Right lobe of liver (tissue), 6 donors: ENCODE data around the gene OR10G3. TPM values are rescaled to one million over a fixed set of nuclear protein-coding genes. Genes with fewer than 3 reads are reported as not detected.

Source experiments
- ATAC-seq, 4 donors: fragments of 200-7000 bp; cut with Tn5 transposase; one replicate each; pipeline ENCODE4 v1.9.1; 2020; ENCODE audit warnings: mild to moderate bottlenecking in 4 of 4, moderate library complexity in 4 of 4
- DNase-seq, 3 donors: peaks; one replicate each; pipeline ENCODE4 v3.0.0-alpha.2; 2020
- H3K27ac ChIP-seq, 3 donors: fragments of 200-600 bp; one replicate each; pipeline ENCODE4 v1.8.0; 2022
- H3K27me3 ChIP-seq, 2 donors: fragments of 200-600 bp; one replicate each; pipeline ENCODE4 v1.8.0; 2022
- H3K36me3 ChIP-seq, 4 donors: fragments of 200-600 bp; sonication (generic) in 1 of 4; one replicate each; pipeline versions ENCODE4 v1.5.1 to v1.8.0; 2017 to 2022; ENCODE audit warnings: control low read depth in 1 of 4
- H3K4me1 ChIP-seq, 4 donors: fragments of 200-600 bp; sonication (generic) in 1 of 4; one replicate each; pipeline versions ENCODE4 v1.5.1 to v1.8.0; 2017 to 2022; ENCODE audit warnings: control low read depth in 1 of 4
- H3K4me3 ChIP-seq, 3 donors: fragments of 200-600 bp; one replicate each; pipeline ENCODE4 v1.8.0; 2022
- H3K9me3 ChIP-seq, 4 donors: fragments of 200-600 bp; sonication (generic) in 1 of 4; one replicate each; pipeline versions ENCODE4 v1.5.1 to v1.8.0; 2017 to 2022; ENCODE audit warnings: control low read depth in 1 of 4
- POLR2A ChIP-seq: fragments of 450-650 bp; IDR thresholded peaks from one replicate; pipeline ENCODE4 v1.6.1; 2017; ENCODE audit warnings: antibody characterized with exemption, mild to moderate bottlenecking
- WGBS: methylation state at CpG from one replicate; pipeline ENCODE4 v1.1.6; 2018; ENCODE audit warnings: low coverage, low lambda C conversion rate; ENCODE audit not compliant: insufficient coverage; ENCODE audit errors: missing lambda C conversion rate; 5-methylcytosine and 5-hydroxymethylcytosine counted together
- intact Hi-C, 2 donors: fragments of 100-400 bp; cut with DNase I; formaldehyde crosslinking; loops; one replicate each; pipeline versions ENCODE4 v1.11.2 to v1.14.1; 2022
- total RNA-seq, 6 experiments: library from RNA; depleted of rRNA in 2 of 6; stranded (reverse); fragments of >200 nt in 2 of 6; fragmentation: NEBNext Ultra II Directional in 3 of 6; extraction: Animal tissue kit (Norgen Biotek cat#: 25700) in 3 of 6; gene quantifications; one replicate each; pipeline versions ENCODE4 v1.1.0 to v1.2.4, GENCODE V29; 2016 to 2023
- TF ChIP-seq, protein P1 (sequence below), 4 donors: fragments of 200-600 bp in 3 of 4; fragments of 450-650 bp in 1 of 4; IDR thresholded peaks; one replicate each; pipeline versions ENCODE4 v1.5.1 to v1.8.0; 2016 to 2022; ENCODE audit warnings: antibody characterized with exemption in 4 of 4, mild to moderate bottlenecking in 2 of 4
- donor health status: DM: no; HTN: yes; CAD: no.
- donor health status: DM: no; HTN: no; CAD: no.
- donor health status: DM: no; HTN: no; CAD: no.
- donor health status: DM: no; HTN: yes; CAD: no.
- donor health status: DM: no; HTN: yes; CAD: no.

Gene OR10G3
- total RNA-seq, 6 experiments from 2014 or later = not detected

DNA sequence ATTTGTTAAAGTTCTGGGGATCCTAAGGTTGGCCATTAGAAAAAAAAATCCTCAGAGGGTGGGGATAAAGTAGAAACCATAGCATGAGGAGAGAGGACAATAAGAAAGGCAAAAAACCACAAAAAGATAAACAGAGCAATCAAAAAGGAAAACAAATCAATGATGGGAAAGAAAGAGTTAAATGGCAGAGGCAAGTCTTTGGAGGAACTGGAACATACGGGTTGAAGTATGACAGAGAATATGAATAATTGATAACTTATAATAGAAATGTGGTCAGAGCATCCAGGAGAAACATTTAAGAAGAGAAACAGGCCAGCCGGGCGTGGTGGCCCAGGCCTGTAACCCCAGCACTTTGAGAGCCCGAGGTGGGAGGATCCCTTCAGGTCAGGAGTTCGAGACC lies 35.9 kb downstream of the OR10G3 start:
- intact Hi-C loops = no loop called here
- Histone ChIP-seq H3K27me3 (no peaks in the 10 kb centered on the region), H3K27ac (no peak overlapping the region), H3K9me3 (no peaks in the 10 kb centered on the region), H3K4me1 (no peaks in the 10 kb centered on the region), H3K36me3 (no peaks in the 10 kb centered on the region), H3K4me3 (no peak overlapping the region)
- TF ChIP-seq POLR2A = no peak
- TF ChIP-seq, protein P1, sequence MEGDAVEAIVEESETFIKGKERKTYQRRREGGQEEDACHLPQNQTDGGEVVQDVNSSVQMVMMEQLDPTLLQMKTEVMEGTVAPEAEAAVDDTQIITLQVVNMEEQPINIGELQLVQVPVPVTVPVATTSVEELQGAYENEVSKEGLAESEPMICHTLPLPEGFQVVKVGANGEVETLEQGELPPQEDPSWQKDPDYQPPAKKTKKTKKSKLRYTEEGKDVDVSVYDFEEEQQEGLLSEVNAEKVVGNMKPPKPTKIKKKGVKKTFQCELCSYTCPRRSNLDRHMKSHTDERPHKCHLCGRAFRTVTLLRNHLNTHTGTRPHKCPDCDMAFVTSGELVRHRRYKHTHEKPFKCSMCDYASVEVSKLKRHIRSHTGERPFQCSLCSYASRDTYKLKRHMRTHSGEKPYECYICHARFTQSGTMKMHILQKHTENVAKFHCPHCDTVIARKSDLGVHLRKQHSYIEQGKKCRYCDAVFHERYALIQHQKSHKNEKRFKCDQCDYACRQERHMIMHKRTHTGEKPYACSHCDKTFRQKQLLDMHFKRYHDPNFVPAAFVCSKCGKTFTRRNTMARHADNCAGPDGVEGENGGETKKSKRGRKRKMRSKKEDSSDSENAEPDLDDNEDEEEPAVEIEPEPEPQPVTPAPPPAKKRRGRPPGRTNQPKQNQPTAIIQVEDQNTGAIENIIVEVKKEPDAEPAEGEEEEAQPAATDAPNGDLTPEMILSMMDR (IDR thresholded peaks at IDR 0.05) = no peak
- 50% methylated on average over 5 of the region's 5 CpGs for WGBS
- ATAC-seq = no peak
- DNase-seq = no peak

DNA sequence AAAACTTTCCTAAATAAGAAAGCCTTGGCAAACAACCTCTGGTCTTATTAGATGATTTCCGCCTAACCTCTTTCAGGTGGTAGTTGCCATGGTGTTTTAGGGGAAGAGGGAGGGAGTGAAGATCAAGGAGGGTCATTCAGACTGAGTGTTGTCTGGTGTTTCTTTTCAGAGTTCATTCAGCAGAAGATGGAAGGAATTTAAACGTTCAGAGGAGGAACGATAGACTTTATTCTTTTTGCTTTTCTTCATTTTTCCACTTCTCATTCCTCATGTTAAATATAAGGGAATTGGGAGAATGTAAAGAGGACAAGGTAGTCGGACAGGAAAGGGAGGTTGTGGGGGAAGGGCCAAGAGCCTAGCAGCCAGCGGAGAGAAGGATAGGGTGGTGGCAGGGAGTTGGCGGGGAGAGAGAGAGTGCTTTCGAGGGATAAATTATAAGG lies 36.3 kb downstream of the OR10G3 start:
- ATAC-seq (no peak), DNase-seq (no peak)
- Histone ChIP-seq H3K4me1 (no peaks in the 10 kb centered on the region), H3K4me3 (no peak overlapping the region), H3K27ac (no peak overlapping the region), H3K36me3 (no peaks in the 10 kb centered on the region), H3K27me3 (no peaks in the 10 kb centered on the region), H3K9me3 (no peaks in the 10 kb centered on the region)
- 42% methylated on average over 7 of the region's 7 CpGs for WGBS
- intact Hi-C loops = no loop called here
- TF ChIP-seq, protein P1 (IDR thresholded peaks at IDR 0.05) = no peak
- no peak for TF ChIP-seq POLR2A

DNA sequence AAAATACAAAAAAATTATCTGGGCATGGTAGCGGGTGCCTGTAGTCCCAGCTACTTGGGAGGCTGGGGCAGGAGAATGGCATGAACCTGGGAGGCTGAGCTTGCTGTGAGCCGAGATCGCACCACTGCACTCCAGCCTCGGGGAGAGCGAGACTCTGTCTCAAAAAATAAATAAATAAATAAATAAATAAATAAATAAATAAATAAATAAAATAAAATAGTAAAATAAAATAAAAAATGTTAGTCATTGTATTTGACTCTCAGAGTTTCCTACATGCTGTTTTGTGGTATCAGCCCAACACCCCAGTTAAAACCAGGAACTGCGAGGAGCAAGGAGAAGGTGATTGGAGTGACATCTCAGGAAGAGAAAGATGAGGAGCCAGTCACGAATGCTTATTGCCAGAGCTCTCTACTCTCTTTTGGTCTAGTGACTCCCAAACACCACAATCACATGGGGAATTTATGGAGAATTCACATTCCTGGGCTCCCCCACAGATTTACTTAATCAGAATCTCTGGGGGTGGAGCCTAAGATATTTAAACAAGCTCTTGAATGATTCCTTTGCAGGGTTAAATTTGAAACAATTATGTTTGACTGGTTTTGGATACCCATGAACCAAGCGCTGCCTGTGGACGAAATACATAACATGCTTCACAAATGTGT lies 38.3 kb downstream of the OR10G3 start:
- H3K36me3 ChIP-seq = no peaks in the 10 kb centered on the region
- intact Hi-C loops = no loop called here
- H3K9me3 ChIP-seq = no peaks in the 10 kb centered on the region
- no peaks in the 10 kb centered on the region for H3K4me1 ChIP-seq
- WGBS = 95% methylated on average over 4 of the region's 9 CpGs
- ATAC-seq (no peak), DNase-seq (no peak)
- H3K27me3 ChIP-seq = peaks cover 0 to 5% of the 10 kb centered on the region in 2 donors
- no peak overlapping the region for H3K4me3 ChIP-seq
- no peak for TF ChIP-seq POLR2A
- TF ChIP-seq, protein P1 (IDR thresholded peaks at IDR 0.05) = no peak
- H3K27ac ChIP-seq = no peak overlapping the region

DNA sequence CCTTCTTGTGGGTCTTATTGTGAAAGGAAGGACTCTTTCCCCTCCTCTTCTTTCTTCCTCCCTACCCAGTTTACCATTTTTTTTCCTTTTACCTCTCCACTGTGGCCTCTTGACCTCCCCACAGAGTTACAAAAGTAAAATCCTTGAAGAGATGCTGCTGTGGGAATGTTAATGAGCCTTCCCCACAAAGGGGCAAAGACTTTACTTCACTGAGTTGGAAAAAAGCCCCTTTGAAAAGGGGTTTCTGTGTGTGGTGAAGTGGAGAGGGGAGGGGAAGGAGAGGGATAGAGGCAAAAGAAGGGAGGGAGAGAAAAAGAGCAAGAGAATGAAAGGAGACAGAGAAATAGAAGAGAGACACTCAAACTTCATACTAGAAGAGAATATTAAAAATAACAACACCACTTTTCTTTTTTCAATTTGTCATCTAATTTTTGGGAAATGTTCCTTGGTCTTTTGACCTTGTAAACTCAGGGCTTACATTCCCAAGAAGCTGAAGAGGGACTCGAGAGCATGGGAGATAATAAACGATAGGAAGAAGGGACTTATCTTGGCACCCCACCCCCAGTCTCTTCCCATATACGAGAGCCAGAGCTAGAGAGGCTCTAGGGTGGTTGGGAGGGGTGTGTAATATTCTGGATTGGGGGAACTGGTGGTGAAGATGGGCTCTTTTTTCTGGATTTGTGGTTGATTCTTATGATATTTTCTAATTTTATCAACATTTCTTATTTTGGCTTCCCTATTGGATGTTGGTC lies 40.5 kb downstream of the OR10G3 start:
- no peaks in the 10 kb centered on the region for H3K36me3 ChIP-seq
- no peak overlapping the region for H3K27ac ChIP-seq
- DNase-seq (no peak), ATAC-seq (no peak)
- H3K4me1 ChIP-seq = no peaks in the 10 kb centered on the region
- peaks cover 0 to 5% of the 10 kb centered on the region in 2 donors for H3K27me3 ChIP-seq
- H3K4me3 ChIP-seq = no peak overlapping the region
- intact Hi-C loops = no loop called here
- 25% methylated on average over 3 of the region's 3 CpGs for WGBS
- no peaks in the 10 kb centered on the region for H3K9me3 ChIP-seq
- no peak for TF ChIP-seq POLR2A
- TF ChIP-seq, protein P1 (IDR thresholded peaks at IDR 0.05) = no peak
